ENCODE data around the gene PNPLA5.

DNA sequence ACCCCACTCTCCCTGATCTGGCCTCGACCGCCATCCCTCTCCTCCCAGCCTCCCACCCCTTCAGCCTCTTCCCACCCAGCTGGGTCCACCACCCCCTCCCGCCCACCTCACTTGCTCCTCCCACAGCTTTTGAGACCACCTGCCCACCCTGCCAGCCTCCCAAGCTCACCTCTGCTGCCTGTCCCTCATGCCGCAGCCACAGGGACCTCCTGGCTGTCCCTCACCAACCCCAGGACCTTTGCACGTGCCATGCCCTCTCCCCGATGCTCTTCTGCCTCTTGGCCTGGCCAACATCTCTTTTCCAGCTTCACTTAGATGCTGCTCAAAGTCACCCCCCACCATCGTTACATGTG is 6.5 kb downstream of the PNPLA5 start:
- TF ChIP-seq CTCF (conservative IDR thresholded peaks at IDR 0.05; ENCODE audit: low read length): peak; percentile 36; the same call in 1 of the 2 replicates
- TF ChIP-seq EZH2phosphoT487 (IDR thresholded peaks at IDR 0.05; ENCODE audit: borderline replicate concordance, low read depth, low read length): no peak

Data from OCI-LY7 (cell line).